ENCODE data around the gene FIGN.

Gene FIGN

GRCh38 chr2:163552758-163553157 lies 183.1 kb downstream of the FIGN start:
- no peak for DNase-seq

GRCh38 chr2:163551616-163552373 lies 184.0 kb downstream of the FIGN start:
- DNase-seq = no peak

- DNase-seq = no peak
Observed at GRCh38 chr2:163548970-163549369, 186.8 kb downstream of the FIGN start.

All from NCI-H526 (cell line).